SK-N-SH treated with all-trans-retinoic acid at 6 μM for 48 hours (cell line): ENCODE results near the gene PEPD.

Experiments used
- ARNTL ChIP-seq: fragments of 450-650 bp; formaldehyde crosslinking; IDR thresholded peaks from 2 replicates; pipeline ENCODE4 v1.5.0; 2020; ENCODE audit warnings: low read depth, mild to moderate bottlenecking, moderate library complexity, borderline replicate concordance
- BACH2 ChIP-seq: fragments of 250-450 bp; sonication (Bioruptor Pico); IDR thresholded peaks from 2 replicates; pipeline ENCODE4 v1.9.0; 2021; ENCODE audit warnings: mild to moderate bottlenecking, borderline replicate concordance
- CREB5 ChIP-seq: fragments of 250-450 bp; sonication (Bioruptor Pico); IDR thresholded peaks from 2 replicates; pipeline ENCODE4 v1.5.1; 2020; ENCODE audit warnings: low read depth, mild to moderate bottlenecking, moderate library complexity
- CSDC2 ChIP-seq: fragments of 250-450 bp; sonication (Bioruptor Pico); IDR thresholded peaks from 2 replicates; pipeline ENCODE4 v1.5.0; 2020; ENCODE audit warnings: mild to moderate bottlenecking, moderate library complexity
- CSRNP3 ChIP-seq: fragments of 250-450 bp; sonication (Bioruptor Pico); IDR thresholded peaks from 2 replicates; pipeline ENCODE4 v1.5.1; 2021; ENCODE audit warnings: mild to moderate bottlenecking, moderate library complexity
- TOX ChIP-seq: fragments of 250-450 bp; sonication (Bioruptor Pico); IDR thresholded peaks from 2 replicates; pipeline ENCODE4 v1.8.0; 2021; ENCODE audit warnings: mild to moderate bottlenecking, moderate library complexity, borderline replicate concordance
- ZC3H10 ChIP-seq: fragments of 250-450 bp; sonication (Bioruptor Pico); IDR thresholded peaks from 2 replicates; pipeline ENCODE4 v1.5.1; 2021; ENCODE audit warnings: mild to moderate bottlenecking, moderate library complexity
- ZFP3 ChIP-seq: fragments of 250-450 bp; sonication (Bioruptor Pico); IDR thresholded peaks from 2 replicates; pipeline ENCODE4 v1.5.0; 2020; ENCODE audit warnings: mild to moderate bottlenecking, moderate library complexity
- ZFP30 ChIP-seq: fragments of 450-650 bp; formaldehyde crosslinking; IDR thresholded peaks from 2 replicates; pipeline ENCODE4 v1.5.0; 2022; ENCODE audit warnings: mild to moderate bottlenecking, moderate library complexity
- ZNF565 ChIP-seq: fragments of 450-650 bp; formaldehyde crosslinking; conservative IDR thresholded peaks from 2 replicates; pipeline ENCODE4 v1.5.0; 2020; ENCODE audit warnings: low read depth, mild to moderate bottlenecking, moderate library complexity
- ZNF8 ChIP-seq: fragments of 450-650 bp; formaldehyde crosslinking; IDR thresholded peaks from 2 replicates; pipeline ENCODE4 v1.5.0; 2020; ENCODE audit warnings: mild to moderate bottlenecking, moderate library complexity
- TF ChIP-seq, protein P1 (sequence below): fragments of 250-450 bp; sonication (Bioruptor Pico); IDR thresholded peaks from 2 replicates; pipeline ENCODE4 v1.8.0; 2020; ENCODE audit warnings: mild to moderate bottlenecking, moderate library complexity, borderline replicate concordance

DNA sequence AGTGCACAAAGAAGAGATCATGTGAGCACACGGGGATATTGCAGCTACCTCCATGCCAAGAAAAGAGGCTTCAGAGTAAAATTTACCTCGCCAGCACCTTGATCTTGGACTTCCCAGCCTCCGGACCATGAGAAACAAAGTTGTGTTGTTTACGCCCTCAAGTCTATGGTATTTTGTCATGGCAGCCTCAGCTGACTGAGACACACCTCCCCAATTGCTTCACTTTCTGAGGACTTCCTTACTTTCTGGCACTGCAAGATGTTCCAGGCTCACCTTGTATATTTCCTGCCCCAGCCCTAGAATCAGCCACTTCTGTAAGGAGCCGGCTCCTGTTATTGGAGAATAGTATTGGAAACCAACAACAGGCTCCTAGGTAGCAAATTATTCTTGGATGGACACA, 154.7 kb downstream of the PEPD start:
- TF ChIP-seq CSDC2 (CRISPR knock-in tag) (no peak), ARNTL (CRISPR knock-in tag) (no peak), TOX (CRISPR knock-in tag) (no peak), CSRNP3 (CRISPR knock-in tag) (no peak), CREB5 (CRISPR knock-in tag) (no peak), ZFP3 (no peak), ZFP30 (CRISPR knock-in tag) (no peak), BACH2 (CRISPR knock-in tag) (no peak), ZC3H10 (CRISPR knock-in tag) (no peak), ZNF565 (CRISPR knock-in tag) (no peak), ZNF8 (CRISPR knock-in tag) (no peak)
- TF ChIP-seq, protein P1, sequence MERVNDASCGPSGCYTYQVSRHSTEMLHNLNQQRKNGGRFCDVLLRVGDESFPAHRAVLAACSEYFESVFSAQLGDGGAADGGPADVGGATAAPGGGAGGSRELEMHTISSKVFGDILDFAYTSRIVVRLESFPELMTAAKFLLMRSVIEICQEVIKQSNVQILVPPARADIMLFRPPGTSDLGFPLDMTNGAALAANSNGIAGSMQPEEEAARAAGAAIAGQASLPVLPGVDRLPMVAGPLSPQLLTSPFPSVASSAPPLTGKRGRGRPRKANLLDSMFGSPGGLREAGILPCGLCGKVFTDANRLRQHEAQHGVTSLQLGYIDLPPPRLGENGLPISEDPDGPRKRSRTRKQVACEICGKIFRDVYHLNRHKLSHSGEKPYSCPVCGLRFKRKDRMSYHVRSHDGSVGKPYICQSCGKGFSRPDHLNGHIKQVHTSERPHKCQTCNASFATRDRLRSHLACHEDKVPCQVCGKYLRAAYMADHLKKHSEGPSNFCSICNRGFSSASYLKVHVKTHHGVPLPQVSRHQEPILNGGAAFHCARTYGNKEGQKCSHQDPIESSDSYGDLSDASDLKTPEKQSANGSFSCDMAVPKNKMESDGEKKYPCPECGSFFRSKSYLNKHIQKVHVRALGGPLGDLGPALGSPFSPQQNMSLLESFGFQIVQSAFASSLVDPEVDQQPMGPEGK = no peak
